Measurements from ENCODE around the gene ATAD5.
"Not testable (repeated sequence)": the region's sequence is repeated elsewhere in the genome, so short reads cannot be mapped to it uniquely, and the experiment has no call there.

- TF ChIP-seq POLR2A (IDR thresholded peaks at IDR 0.05); CTCF (IDR thresholded peaks at IDR 0.05 in 4 of 5, conservative IDR thresholded peaks at IDR 0.05 in 1 of 5): not testable (repeated sequence)
Observed at GRCh38 chr17:30929861-30930260, 98.1 kb downstream of the ATAD5 start.

Measured in gastrocnemius medialis (tissue), 4 donors.